Testis (tissue), 2 donors: ENCODE data around the gene ZNF865.

Experiments used
- CTCF ChIP-seq, 3 experiments: fragments of 450-650 bp in 2 of 3; fragments of 200-600 bp in 1 of 3; sonication (generic) in 1 of 3; IDR thresholded peaks; one replicate each; pipeline ENCODE4 v1.5.1; 2016 to 2019; ENCODE audit warnings: antibody characterized with exemption in 3 of 3, mild to moderate bottlenecking in 2 of 3, moderate library complexity in 1 of 3
- POLR2A ChIP-seq: fragments of 450-650 bp; IDR thresholded peaks from one replicate; pipeline ENCODE4 v1.6.1; 2017; ENCODE audit warnings: antibody characterized with exemption, mild to moderate bottlenecking, moderate library complexity

GRCh38 chr19:55644191-55644833 lies 38.9 kb downstream of the ZNF865 start:
- TF ChIP-seq CTCF (IDR thresholded peaks at IDR 0.05) = no peak
- no peak for TF ChIP-seq POLR2A
